Limb (tissue), 2 donors: ENCODE measurements around the gene MAP4K2.

Source experiments
- DNase-seq, 2 donors: peaks; one replicate each; pipeline ENCODE4 v3.0.0-alpha.2; 2016; ENCODE audit errors: extremely low spot score in 2 of 2

MAP4K2 gene

GRCh38 chr11:64813826-64814225, 10.8 kb upstream of the MAP4K2 start:
- no peak for DNase-seq

GRCh38 chr11:64810891-64811272, 7.9 kb upstream of the MAP4K2 start:
- DNase-seq: no peak

- DNase-seq: peak; percentile 96 to 98
These were observed 7.4 kb upstream of the MAP4K2 start, which contains the start of gene MEN1 for GRCh38 chr11:64810271-64810890. TSS of gene MEN1 (minus strand) at chr11:64810551. CDS start at chr11:64810109, 442 bp downstream.

- peak in 1 of 2 donors; percentile 64 for DNase-seq
These were observed 6.8 kb upstream of the MAP4K2 start for GRCh38 chr11:64809781-64810241.

GRCh38 chr11:64805481-64805880, 2.5 kb upstream of the MAP4K2 start:
- DNase-seq: no peak

- DNase-seq: peak in 1 of 2 donors; percentile 42
These were observed 1.6 kb upstream of the MAP4K2 start for GRCh38 chr11:64804346-64805210.

GRCh38 chr11:64803846-64804345, 882 bp upstream of the MAP4K2 start:
- no peak for DNase-seq

GRCh38 chr11:64802370-64803157, 450 bp downstream of the MAP4K2 start:
- peak; percentile 8 to 36 for DNase-seq

GRCh38 chr11:64801561-64802369, 1.2 kb downstream of the MAP4K2 start:
- peak in 1 of 2 donors; percentile 35 for DNase-seq

GRCh38 chr11:64801158-64801464, 1.9 kb downstream of the MAP4K2 start:
- DNase-seq: peak in 1 of 2 donors; percentile 37

- DNase-seq: peak in 1 of 2 donors; percentile 35
These were observed 2.5 kb downstream of the MAP4K2 start for GRCh38 chr11:64800303-64801157.

GRCh38 chr11:64799623-64800302, 3.3 kb downstream of the MAP4K2 start:
- DNase-seq: no peak

- DNase-seq: no peak
These were observed 3.8 kb downstream of the MAP4K2 start for GRCh38 chr11:64799256-64799622.

GRCh38 chr11:64796757-64797541, 6.1 kb downstream of the MAP4K2 start:
- no peak for DNase-seq

- no peak for DNase-seq
These were observed 6.8 kb downstream of the MAP4K2 start for GRCh38 chr11:64796047-64796756.

GRCh38 chr11:64794526-64794925, 8.5 kb downstream of the MAP4K2 start:
- DNase-seq: no peak

- peak in 1 of 2 donors; percentile 37 for DNase-seq
These were observed 9.5 kb downstream of the MAP4K2 start for GRCh38 chr11:64793271-64794160.
